HEK293T (cell line): ENCODE results near the gene SERPINA6.
"Not testable (repeated sequence)": the region's sequence is repeated elsewhere in the genome, so short reads cannot be mapped to it uniquely, and the experiment has no call there.

ENCODE experiments used
- CTCF ChIA-PET: fragments of 350-600 bp; formaldehyde crosslinking; extraction: SDS; loops from one replicate; lab custom pipeline; 2021; ENCODE audit warnings: antibody characterized with exemption, inconsistent platforms; lab: Yijun Ruan, JAX
- POLR2A ChIA-PET: fragments of 350-600 bp; formaldehyde crosslinking; extraction: SDS; loops from one replicate; lab custom pipeline; 2020; ENCODE audit warnings: antibody characterized with exemption, inconsistent platforms; lab: Yijun Ruan, JAX
- DNase-seq: peaks from one replicate; pipeline ENCODE4 v3.0.0; 2012; ENCODE audit warnings: mixed read lengths; ENCODE audit errors: extremely low spot score
- ARNT ChIP-seq: fragments of 450-650 bp; IDR thresholded peaks from 2 replicates; pipeline ENCODE4 v1.6.1; 2017; ENCODE audit warnings: mild to moderate bottlenecking
- BHLHE40 ChIP-seq: fragments of 450-650 bp; IDR thresholded peaks from 2 replicates; pipeline ENCODE4 v1.6.1; 2016; ENCODE audit warnings: mild to moderate bottlenecking, moderate library complexity, borderline replicate concordance
- CTBP1 ChIP-seq: fragments of 450-650 bp; IDR thresholded peaks from 2 replicates; pipeline ENCODE4 v1.6.1; 2016; ENCODE audit warnings: borderline replicate concordance
- ELF4 ChIP-seq: fragments of 450-650 bp; IDR thresholded peaks from 2 replicates; pipeline ENCODE4 v1.6.1; 2017; ENCODE audit warnings: antibody characterized with exemption
- FOXA1 ChIP-seq: fragments of 450-650 bp; IDR thresholded peaks from 2 replicates; pipeline ENCODE4 v1.6.1; 2016; ENCODE audit warnings: mild to moderate bottlenecking
- FOXK2 ChIP-seq: fragments of 450-650 bp; IDR thresholded peaks from 2 replicates; pipeline ENCODE4 v1.6.1; 2016; ENCODE audit warnings: mild to moderate bottlenecking
- FOXM1 ChIP-seq: fragments of 450-650 bp; IDR thresholded peaks from 2 replicates; pipeline ENCODE4 v1.6.1; 2017; ENCODE audit warnings: mild to moderate bottlenecking, borderline replicate concordance
- HDGF ChIP-seq: fragments of 450-650 bp; IDR thresholded peaks from 2 replicates; pipeline ENCODE4 v1.6.1; 2017; ENCODE audit warnings: antibody characterized with exemption, borderline replicate concordance
- L3MBTL2 ChIP-seq: fragments of 450-650 bp; conservative IDR thresholded peaks from 2 replicates; pipeline ENCODE4 v1.6.1; 2016; ENCODE audit warnings: mild to moderate bottlenecking
- LEF1 ChIP-seq: fragments of 450-650 bp; IDR thresholded peaks from 2 replicates; pipeline ENCODE4 v1.6.1; 2017; ENCODE audit warnings: mild to moderate bottlenecking, borderline replicate concordance
- NFRKB ChIP-seq: fragments of 450-650 bp; IDR thresholded peaks from 2 replicates; pipeline ENCODE4 v1.6.1; 2016; ENCODE audit warnings: mild to moderate bottlenecking, moderate library complexity
- PKNOX1 ChIP-seq: fragments of 450-650 bp; IDR thresholded peaks from 2 replicates; pipeline ENCODE4 v1.6.1; 2016
- SP1 ChIP-seq: fragments of 450-650 bp; IDR thresholded peaks from 2 replicates; pipeline ENCODE4 v1.6.1; 2017
- SUZ12 ChIP-seq: fragments of 450-650 bp; IDR thresholded peaks from 2 replicates; pipeline ENCODE4 v1.6.1; 2016; ENCODE audit warnings: mild to moderate bottlenecking
- TARDBP ChIP-seq: fragments of 450-650 bp; IDR thresholded peaks from 2 replicates; pipeline ENCODE4 v1.6.1; 2016
- ZNF384 ChIP-seq: fragments of 450-650 bp; IDR thresholded peaks from 2 replicates; pipeline ENCODE4 v1.6.1; 2016

SERPINA6 gene

GRCh38 chr14:94290197-94290596, 32.9 kb downstream of the SERPINA6 start:
- ChIA-PET POLR2A (no interaction called here), CTCF (no interaction called here)
- no peak for TF ChIP-seq BHLHE40
- DNase-seq, result no peak

- POLR2A ChIA-PET, result no interaction called here
- DNase-seq, result no peak
- CTCF ChIA-PET, result no interaction called here
- TF ChIP-seq NFRKB (no peak), SUZ12 (no peak), ELF4 (no peak), L3MBTL2 (no peak), HDGF (no peak), PKNOX1 (no peak), FOXK2 (no peak), FOXM1 (no peak), SP1 (no peak)
Measured at GRCh38 chr14:94288610-94289465, 34.3 kb downstream of the SERPINA6 start.

GRCh38 chr14:94285158-94285557, 38.0 kb downstream of the SERPINA6 start:
- no peak for DNase-seq
- CTCF ChIA-PET, result no interaction called here
- POLR2A ChIA-PET, result no interaction called here
- TF ChIP-seq ELF4 (no peak), L3MBTL2 (no peak), NFRKB (no peak), LEF1 (no peak), HDGF (no peak), PKNOX1 (no peak), SP1 (no peak), ZNF384 (no peak), TARDBP (no peak), CTBP1 (no peak), FOXA1 (no peak)

- POLR2A ChIA-PET, result no interaction called here
- TF ChIP-seq PKNOX1 (no peak), FOXM1 (no peak), HDGF (no peak), FOXA1 (no peak), ZNF384 (no peak), ELF4 (no peak), LEF1 (no peak), CTBP1 (no peak), BHLHE40 (no peak), L3MBTL2 (no peak), SUZ12 (no peak), TARDBP (no peak)
- CTCF ChIA-PET, result no interaction called here
- no peak for DNase-seq
Measured at GRCh38 chr14:94284221-94284620, 38.9 kb downstream of the SERPINA6 start.

- CTCF ChIA-PET, result interaction anchor here (0.6 kb wide), 2 partner anchors 306 to 398 kb away, joined by 3 read pairs; no protein-coding TSS in a partner anchor
- no peak for TF ChIP-seq FOXA1
- TF ChIP-seq PKNOX1, result no peak
- no peak for TF ChIP-seq ZNF384
- TF ChIP-seq BHLHE40, result no peak
- TF ChIP-seq NFRKB, result no peak
- no peak for TF ChIP-seq L3MBTL2
- TF ChIP-seq CTBP1, result no peak
- no peak for TF ChIP-seq SP1
- no peak for TF ChIP-seq TARDBP
- TF ChIP-seq HDGF, result no peak
- TF ChIP-seq SUZ12, result no peak
- TF ChIP-seq ELF4, result no peak
- no peak for TF ChIP-seq LEF1
- POLR2A ChIA-PET, result no interaction called here
- no peak for DNase-seq
Measured at GRCh38 chr14:94282991-94283723, 40.0 kb downstream of the SERPINA6 start.

GRCh38 chr14:94278731-94279130, 44.4 kb downstream of the SERPINA6 start:
- CTCF ChIA-PET, result no interaction called here
- no peak for DNase-seq
- TF ChIP-seq ZNF384, result no peak
- no peak for TF ChIP-seq SP1
- TF ChIP-seq BHLHE40, result no peak
- TF ChIP-seq ELF4, result no peak
- TF ChIP-seq PKNOX1, result no peak
- no peak for TF ChIP-seq L3MBTL2
- TF ChIP-seq FOXM1, result no peak
- no peak for TF ChIP-seq TARDBP
- TF ChIP-seq CTBP1, result no peak
- no peak for TF ChIP-seq NFRKB
- TF ChIP-seq SUZ12, result no peak
- TF ChIP-seq HDGF, result no peak
- TF ChIP-seq FOXA1, result no peak
- no peak for TF ChIP-seq ARNT
- no peak for TF ChIP-seq FOXK2
- no peak for TF ChIP-seq LEF1
- POLR2A ChIA-PET, result no interaction called here

GRCh38 chr14:94276898-94277561, 46.1 kb downstream of the SERPINA6 start:
- DNase-seq, POLR2A ChIA-PET, CTCF ChIA-PET: not testable (repeated sequence)
